Epithelial cell of prostate (primary cell): ENCODE results near the gene CXCL1.
"Not testable (repeated sequence)": the region's sequence is repeated elsewhere in the genome, so short reads cannot be mapped to it uniquely, and the experiment has no call there.

Source experiments
- DNase-seq: peaks from one replicate; pipeline ENCODE4 v3.0.0-alpha.2; 2011; ENCODE audit warnings: low read depth, low spot score
- H3K27ac ChIP-seq: fragments of 450-650 bp; 2 replicates; pipeline ENCODE4 v1.5.1; 2017; ENCODE audit warnings: mild to moderate bottlenecking

The CXCL1 gene

DNA sequence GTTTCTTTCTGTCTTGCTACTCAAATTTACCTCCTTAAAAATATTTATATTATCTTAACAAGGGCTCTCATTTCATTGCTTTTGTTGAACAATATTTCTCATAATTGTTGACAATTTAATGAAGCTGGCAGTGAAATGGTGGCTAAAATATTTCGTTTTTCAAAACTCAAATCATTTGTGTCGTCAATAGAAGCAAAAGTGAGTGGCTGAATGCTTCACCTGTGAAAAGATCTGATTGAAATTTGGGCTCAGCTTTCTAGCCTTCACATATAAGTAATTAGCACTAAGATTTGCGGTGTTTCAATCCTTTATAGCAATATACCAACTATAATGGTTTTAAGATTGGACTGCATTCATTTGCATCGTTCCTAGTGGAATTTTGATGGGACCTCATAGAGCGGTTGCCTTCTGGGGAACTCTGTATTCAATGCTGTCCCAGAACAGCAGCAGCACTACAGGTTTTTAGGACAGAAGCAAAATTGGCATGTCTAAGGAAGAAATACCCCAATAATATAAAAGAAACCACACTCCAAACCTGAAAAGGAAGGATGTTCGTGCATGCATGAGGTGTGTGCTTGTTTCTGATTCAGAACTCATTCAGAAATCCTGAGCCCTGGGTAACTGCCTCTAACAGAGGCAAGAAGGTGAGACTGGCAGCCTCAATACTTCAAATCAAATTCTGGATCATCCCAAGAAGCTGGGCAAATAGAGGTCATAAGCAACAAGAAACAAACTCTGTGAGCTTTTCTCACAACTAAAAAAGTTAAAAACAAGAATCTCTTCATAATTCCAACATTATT is 2.5 kb downstream of the CXCL1 start:
- DNase-seq, result no peak
- H3K27ac ChIP-seq, result peak overlapping the region; percentile 76

DNA sequence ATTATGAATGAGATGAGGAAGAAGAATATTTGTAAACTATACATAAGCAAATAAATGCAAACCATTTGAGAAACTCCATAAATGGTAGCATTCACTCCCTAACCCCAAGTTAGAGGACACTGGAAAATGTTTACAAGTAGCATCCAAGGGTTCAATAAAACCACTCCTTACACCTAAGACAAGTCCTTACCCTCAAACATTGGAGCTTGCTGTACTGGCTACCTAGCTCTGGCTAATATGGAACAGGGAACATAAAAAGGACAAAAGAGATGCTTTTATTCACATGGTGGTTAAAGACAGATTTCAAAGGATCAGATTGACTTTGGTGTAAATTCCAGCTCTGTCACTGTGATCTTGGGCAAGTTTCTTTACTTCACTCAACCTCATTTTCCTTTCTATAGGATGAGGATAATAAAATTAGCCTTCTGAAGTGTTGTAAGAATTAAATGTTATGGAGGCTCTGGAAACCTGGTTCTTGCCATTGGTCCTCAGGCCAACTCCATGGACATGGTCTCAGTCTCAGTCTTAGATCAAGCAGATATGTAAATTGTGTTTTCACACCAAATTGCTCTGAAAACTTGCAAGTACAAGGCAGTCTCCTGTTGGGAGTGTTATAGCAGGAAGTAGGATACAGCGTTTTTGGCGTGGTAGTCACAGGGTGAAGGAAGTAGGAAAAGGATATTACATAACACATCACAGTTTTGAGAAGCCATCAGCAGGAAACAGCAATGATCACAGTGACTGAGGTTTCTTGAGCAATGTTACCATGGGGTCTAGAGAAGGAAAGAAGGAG is 3.3 kb downstream of the CXCL1 start:
- peak overlapping the region; percentile 1 for H3K27ac ChIP-seq
- no peak for DNase-seq

DNA sequence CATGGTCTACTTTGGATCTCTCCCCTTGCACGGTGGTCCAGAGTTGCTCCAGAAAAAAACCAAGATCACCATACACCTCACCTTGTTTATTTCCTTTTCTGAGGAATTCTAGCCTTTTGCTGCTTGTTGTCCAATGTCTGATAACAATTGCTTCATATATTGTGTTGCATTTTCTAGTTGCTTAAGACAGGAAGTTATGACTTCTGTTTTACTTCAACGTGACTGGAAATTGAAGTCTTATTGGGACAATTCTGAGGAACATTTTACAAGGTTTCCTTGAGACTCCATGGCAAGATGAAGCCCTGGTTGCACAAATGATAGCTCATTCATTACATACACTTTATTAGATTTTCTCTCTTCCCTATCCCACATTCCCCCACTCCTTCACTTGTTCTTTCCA is 5.2 kb downstream of the CXCL1 start:
- DNase-seq, result no peak
- no peak overlapping the region for H3K27ac ChIP-seq

DNA sequence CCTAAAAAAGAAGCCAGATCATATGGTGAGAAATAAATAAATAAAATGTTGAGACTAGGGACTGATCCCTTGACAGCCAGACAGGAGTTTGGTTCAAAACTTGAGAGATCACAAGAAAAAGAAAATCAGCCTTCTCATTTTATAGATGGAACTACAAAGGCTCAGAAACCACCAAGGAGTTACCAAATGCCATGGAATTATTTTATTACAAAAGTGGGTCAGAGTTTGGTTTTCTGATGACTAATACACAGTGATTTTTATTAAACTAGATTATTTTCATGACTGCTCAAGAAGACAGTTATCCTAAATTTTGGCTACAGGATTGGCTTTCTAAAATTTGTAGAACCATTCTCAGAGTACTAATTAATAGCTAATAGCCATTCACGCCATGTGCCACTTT is 6.2 kb downstream of the CXCL1 start:
- H3K27ac ChIP-seq, result no peak overlapping the region
- no peak for DNase-seq

DNA sequence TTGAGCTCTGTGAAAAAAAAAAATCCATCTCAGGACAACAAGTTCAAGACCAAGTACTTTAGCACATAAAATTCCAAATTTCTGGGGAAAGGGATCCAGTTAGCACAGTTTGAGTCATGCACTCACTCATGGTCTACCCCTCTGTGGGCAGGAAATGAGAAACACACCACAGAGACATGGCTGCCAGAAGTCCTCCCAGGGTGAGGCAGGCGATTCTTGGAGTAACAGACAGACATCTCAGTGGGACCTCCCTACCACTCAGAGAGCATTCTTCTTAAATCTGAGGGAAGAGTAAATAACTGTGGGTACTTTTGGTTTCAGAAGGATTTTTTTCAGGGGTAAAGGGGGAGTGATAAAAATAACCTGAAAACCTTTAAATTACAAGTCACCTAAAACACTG is 14.1 kb downstream of the CXCL1 start:
- no peak for DNase-seq
- H3K27ac ChIP-seq, result no peak overlapping the region

GRCh38 chr4:73885574-73886267 is 16.5 kb downstream of the CXCL1 start:
- H3K27ac ChIP-seq, result peak overlapping the region; percentile 26
- DNase-seq, result no peak

DNA sequence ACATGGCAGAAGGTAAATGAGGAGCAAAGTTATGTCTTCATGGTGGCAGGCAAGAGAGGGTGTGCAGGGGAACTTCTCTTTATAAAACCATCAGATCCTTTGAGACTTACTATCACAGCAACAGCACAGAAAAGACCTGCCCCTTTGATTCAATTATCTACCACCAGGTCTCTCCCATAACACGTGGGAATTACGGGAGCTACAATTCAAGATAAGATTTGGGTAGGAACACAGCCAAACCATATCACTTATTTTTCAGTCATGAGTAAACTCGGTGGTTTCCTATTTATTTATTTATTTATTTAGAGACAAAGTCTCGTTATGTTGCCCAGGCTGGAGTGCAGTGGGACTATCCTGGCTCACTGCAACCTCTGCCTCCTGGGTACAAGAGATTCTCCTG is 22.1 kb downstream of the CXCL1 start:
- no peak overlapping the region for H3K27ac ChIP-seq
- DNase-seq, result no peak

DNA sequence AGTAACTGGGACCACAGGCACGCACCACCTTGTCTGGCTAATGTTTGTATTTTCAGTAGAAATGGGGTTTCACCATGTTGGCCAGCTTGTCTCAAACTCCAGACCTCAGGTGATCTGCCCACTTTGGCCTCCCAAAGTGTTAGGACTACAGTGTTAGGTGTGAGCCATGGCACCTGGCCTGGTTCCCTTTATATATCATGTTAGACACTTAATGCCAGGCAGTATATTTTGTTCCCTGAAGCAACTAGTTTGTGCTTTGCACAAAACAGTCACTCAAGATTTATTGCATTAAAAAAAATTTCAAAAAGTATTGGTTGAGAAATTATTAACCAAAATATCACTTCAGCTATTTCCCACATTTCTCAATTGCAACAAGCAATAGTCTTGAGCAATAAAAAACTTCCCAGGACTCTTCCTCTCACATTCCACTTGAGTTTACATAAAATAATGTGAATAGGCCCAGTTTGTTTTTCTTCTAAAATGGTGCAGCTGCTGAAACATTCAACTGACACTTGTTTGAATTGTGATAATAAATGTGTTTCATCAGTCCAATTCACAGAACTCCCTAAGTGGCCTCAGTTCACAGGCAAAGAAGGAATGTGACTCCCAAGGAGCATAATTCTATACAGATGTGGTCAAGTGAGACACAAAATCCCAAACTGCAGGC is 22.7 kb downstream of the CXCL1 start:
- DNase-seq, result no peak
- H3K27ac ChIP-seq, result no peak overlapping the region

DNA sequence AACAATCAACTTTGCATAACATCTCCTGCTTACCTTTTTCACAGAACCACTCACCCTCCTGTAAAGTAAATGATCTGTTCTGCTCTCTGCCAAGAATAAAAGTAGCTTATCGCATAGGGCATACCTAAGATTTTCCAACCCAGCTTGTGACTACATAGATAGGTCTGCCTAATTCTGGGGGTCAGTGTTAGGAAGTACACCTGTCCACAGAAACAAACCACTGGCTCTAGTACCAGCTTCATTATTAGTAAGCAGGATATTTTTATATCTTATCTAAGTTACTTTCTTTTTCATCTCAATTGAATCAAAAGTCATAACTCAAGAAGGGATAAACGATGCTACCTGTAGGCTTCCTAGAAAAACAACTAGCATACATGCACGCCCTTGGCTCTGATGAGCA is 23.8 kb downstream of the CXCL1 start:
- H3K27ac ChIP-seq, result no peak overlapping the region
- no peak for DNase-seq

DNA sequence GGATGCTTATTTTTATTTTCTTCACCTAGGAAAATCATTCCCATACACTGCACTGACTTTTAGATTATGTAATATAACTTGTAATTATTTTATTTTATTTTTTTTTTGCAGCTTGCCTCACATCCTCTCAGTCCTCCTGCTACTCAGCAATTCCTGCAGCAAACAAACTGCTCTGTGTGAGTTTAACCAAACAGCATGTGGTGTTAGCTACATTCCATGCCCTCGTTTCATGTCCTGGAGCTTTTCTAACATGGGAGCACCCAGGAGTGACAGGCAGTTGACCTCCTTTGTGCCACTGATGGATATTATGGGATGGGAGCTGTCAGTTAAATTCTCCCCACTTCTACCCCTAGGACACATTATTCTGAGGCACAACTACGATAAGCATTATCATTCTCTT is 24.8 kb downstream of the CXCL1 start:
- DNase-seq, result no peak
- H3K27ac ChIP-seq, result no peak overlapping the region

DNA sequence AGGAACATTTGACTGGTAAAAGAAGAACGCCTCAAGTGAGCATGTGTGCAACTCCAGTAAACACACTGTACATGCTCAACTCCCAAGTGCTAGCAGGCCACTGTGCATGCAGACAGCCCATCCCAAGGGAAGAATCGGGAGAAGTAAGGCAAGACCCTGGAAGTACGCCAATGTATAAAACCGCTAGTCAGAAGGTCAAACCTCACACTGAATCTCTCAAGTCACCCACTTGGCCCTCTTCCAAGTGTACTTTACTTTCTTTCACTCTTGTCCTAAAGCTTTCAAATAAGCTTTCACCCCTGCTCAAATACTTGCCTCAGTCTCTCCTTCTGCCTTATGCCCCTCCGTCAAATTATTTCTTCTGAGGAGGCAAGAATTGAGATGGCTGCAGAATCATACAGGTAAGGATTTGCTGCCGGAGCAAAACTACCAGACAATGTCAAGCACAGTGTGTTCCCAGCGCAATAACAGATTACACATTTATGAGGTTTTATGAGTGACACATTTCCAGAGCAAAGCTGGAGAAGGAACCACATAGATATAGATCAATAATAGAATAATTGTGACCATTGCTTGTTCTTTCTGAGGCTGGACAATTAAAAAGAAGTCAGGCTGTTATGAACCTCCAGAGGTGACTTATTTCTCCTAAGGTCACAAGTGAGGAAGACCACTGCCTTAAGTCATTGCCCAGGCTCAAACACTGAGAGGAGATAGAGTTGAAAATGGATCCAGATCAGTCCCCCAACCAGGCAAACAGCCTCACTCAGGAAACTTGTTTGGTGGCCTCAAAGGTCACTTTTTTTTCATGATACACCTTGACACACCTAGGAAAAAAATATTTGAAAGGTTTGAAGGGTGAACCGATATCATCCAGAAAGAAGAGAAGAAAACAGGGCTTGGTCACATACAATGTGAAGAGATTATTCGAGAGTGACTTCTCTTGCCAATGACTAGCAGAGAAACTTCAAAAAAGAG is 26.3 kb downstream of the CXCL1 start:
- DNase-seq, result no peak
- no peak overlapping the region for H3K27ac ChIP-seq

DNA sequence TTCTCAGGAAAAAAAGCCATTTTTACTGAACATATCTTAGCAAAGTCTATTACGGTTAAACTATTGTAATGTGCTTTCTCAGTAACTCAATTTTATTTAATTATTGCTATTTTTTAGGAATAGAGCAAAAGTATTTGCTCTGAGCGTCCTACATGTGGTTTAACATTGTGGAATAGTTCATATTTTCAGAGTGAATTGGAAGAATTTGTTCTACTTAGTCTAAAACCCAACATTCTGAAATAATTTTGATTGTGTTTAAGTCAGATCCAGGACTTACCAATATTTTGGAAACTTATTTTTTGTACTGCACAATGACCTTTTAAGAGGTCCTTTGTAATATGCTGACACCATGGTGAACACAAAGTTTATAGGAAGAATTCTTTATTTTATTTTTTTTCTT is 27.2 kb downstream of the CXCL1 start:
- DNase-seq, result no peak
- no peak overlapping the region for H3K27ac ChIP-seq

DNA sequence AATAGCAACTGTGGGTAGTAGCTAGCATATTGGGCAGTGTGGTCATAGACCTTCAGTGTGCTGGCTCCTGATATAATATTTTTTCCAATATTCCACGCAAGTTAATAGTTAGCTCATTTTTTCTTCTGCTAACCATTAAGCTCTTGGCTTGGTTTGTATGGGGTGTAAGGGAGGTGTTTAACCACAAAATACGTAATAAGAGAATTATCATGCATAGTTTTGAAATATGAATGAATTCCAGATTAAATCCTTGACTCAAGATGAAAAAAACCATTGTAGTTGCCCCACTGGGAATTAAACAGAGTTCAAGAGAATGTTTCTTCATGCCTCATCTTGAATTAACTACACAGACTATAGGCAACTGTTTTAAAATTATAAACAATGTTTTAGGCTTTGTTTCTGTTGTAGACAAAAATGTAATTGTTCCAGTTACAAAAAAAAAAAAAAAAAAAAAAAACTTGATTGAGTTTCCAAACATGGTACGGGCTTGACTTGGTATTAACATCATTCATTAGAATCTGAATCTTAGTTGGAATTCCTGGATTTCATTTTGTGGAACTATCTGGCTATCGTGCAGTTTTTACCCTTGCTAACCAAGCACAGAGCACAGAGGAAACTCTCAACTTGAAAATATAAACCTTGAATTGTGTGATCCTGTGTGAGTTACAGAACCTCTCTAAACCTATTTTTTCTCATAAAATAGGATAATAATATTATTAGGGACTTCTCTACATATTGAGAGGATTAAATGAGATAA is 28.4 kb downstream of the CXCL1 start:
- no peak overlapping the region for H3K27ac ChIP-seq
- no peak for DNase-seq

DNA sequence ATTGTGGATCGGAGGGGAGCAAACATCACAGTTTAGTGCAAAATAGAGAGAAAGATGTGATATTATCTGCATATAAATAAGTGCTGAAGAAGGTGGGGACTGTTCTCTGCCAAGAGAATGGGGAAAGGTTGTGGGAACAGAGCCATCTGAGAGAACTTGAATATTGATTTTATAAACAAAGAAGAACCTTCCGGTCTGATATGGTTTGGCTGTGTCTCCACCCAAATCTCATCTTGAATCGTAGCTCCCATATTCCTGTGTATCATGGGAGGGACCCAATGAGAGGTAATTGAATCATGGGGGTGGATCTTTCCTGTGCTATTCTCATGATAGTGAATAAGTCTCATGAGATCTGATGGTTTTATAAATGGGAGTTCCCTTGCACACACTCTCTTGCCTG is 30.1 kb downstream of the CXCL1 start:
- not testable (repeated sequence) for DNase-seq, H3K27ac ChIP-seq

DNA sequence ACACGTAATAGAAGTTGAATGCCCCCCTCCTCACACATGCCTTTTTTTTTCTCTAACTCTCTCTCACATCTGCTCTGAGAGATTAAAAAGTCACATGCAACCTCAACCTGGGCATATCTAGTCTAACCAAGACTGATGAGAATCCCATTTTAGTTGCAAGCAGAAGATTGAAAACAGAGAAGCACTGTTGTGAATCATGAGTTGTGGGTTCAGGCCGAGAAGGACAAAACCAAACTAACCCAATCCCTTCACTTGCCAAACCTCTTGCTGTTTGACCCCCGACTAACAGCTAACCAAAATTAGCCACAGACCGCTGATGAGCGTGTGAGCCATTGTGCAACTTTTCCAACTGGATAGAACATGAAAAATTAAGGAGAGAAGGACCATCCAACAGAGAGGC is 31.8 kb downstream of the CXCL1 start:
- no peak overlapping the region for H3K27ac ChIP-seq
- no peak for DNase-seq

- peak overlapping the region; percentile 59 for H3K27ac ChIP-seq
- DNase-seq, result no peak
These were observed 32.9 kb downstream of the CXCL1 start for GRCh38 chr4:73902038-73902637.

GRCh38 chr4:73902817-73903547 is 33.8 kb downstream of the CXCL1 start:
- H3K27ac ChIP-seq, result peak overlapping the region; percentile 59
- DNase-seq, result no peak

DNA sequence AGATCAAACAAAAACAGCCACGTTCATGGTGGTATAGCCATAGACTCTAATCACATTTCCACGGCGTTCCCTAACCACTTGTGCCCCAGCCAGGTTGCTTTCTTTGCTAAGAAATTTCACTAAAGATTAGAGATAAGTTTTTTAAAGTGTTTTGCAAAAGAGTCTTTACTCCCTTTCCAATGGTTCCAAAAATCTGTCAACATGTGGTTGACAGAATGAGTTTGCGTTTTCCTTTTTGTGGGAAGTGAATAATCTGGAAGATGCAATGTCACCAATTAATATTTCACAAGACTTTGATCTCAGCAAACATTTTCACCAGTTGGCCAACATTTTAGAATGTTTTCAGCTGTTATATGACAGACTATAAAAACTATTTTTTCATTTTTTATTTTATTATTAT is 35.3 kb downstream of the CXCL1 start:
- DNase-seq, result no peak
- no peak overlapping the region for H3K27ac ChIP-seq
